Measurements from ENCODE around the gene SNRPA.

Gene SNRPA

GRCh38 chr19:40705950-40706619 is 44.9 kb upstream of the SNRPA start:
- no peak for TF ChIP-seq CTCF (IDR thresholded peaks at IDR 0.05; ENCODE audit: low read depth, low read length)
- no peak overlapping the region for H3K4me3 ChIP-seq (replicated peaks in 1 of 2; ENCODE audit: low read depth in 2 of 2, low read length in 2 of 2)

GRCh38 chr19:40707615-40708014 is 43.4 kb upstream of the SNRPA start:
- DNase-seq (ENCODE audit: low read depth in 2 of 2): no peak
- no peak overlapping the region for H3K4me3 ChIP-seq (replicated peaks in 1 of 2; ENCODE audit: low read depth in 2 of 2, low read length in 2 of 2)
- TF ChIP-seq CTCF (IDR thresholded peaks at IDR 0.05; ENCODE audit: low read depth, low read length): no peak

More at GRCh38 chr19:40705950-40706619, 44.9 kb upstream of the SNRPA start:
- no peak for DNase-seq (ENCODE audit: low read depth in 2 of 2)

DNA sequence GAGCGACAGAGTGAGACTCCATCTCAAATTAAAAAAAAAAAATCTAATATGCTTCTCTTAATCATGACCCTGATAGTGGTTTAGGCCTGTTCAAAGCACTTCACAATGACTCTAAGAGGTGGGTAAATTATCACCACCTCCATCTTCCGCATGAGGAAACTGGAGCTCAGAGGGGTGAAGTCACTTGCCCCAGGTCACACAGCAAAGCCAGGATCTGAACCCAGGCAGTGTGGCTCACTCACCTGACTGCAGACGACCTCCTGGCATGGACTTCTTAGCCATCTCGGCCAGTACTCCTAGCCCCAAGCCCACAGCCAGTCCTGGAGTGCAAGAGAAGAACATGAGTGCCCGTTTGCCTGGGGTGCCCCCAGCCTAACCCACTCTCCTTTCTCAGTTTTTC is 41.2 kb upstream of the SNRPA start:
- no peak for DNase-seq (ENCODE audit: low read depth in 2 of 2)
- H3K4me3 ChIP-seq (replicated peaks in 1 of 2; ENCODE audit: low read depth in 2 of 2, low read length in 2 of 2): no peak overlapping the region
- no peak for TF ChIP-seq CTCF (IDR thresholded peaks at IDR 0.05; ENCODE audit: low read depth, low read length)

GRCh38 chr19:40713939-40714338 is 37.1 kb upstream of the SNRPA start:
- TF ChIP-seq CTCF (IDR thresholded peaks at IDR 0.05; ENCODE audit: low read depth, low read length): no peak
- DNase-seq (ENCODE audit: low read depth in 2 of 2): no peak
- H3K4me3 ChIP-seq (replicated peaks in 1 of 2; ENCODE audit: low read depth in 2 of 2, low read length in 2 of 2): peak overlapping the region in 1 of 2 donors; percentile 47

- DNase-seq (ENCODE audit: low read depth in 2 of 2): peak; percentile 91 to 97
- no peak for TF ChIP-seq CTCF (IDR thresholded peaks at IDR 0.05; ENCODE audit: low read depth, low read length)
- peak overlapping the region; percentile 47 to 92 for H3K4me3 ChIP-seq (replicated peaks in 1 of 2; ENCODE audit: low read depth in 2 of 2, low read length in 2 of 2)
Observed at GRCh38 chr19:40714441-40715299, 36.3 kb upstream of the SNRPA start.

- peak in 1 of 2 donors; percentile 98 for DNase-seq (ENCODE audit: low read depth in 2 of 2)
- no peak for TF ChIP-seq CTCF (IDR thresholded peaks at IDR 0.05; ENCODE audit: low read depth, low read length)
- H3K4me3 ChIP-seq (replicated peaks in 1 of 2; ENCODE audit: low read depth in 2 of 2, low read length in 2 of 2): peak overlapping the region; percentile 61 to 92
Observed at GRCh38 chr19:40716031-40716481, 34.9 kb upstream of the SNRPA start.

Measured in cardiac fibroblast (primary cell).